ENCODE data around the gene OR6C3.
"Not testable (repeated sequence)": the region's sequence is repeated elsewhere in the genome, so short reads cannot be mapped to it uniquely, and the experiment has no call there.

DNA sequence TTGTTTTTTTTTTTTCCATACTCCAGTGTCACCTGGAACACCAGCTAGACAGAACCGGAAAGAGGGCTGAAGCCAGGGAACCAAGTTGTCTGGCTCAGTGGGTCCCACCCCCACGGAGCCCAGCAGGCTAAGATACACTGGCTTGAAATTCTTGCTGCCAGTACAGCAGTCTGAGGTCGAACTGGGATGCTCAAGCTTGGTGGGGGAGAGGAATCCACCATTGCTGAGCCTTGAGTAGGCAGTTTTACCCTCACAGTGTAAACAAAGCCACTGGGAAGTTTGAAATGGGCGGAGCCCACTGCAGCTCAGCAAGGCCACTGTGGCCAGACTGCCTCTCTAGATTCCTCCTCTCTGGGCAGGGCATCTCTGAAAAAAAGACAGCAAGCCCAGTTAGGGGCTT lies 24.8 kb downstream of the OR6C3 start:
- TF ChIP-seq POLR2A (IDR thresholded peaks at IDR 0.05): not testable (repeated sequence)
- TF ChIP-seq, protein P1, sequence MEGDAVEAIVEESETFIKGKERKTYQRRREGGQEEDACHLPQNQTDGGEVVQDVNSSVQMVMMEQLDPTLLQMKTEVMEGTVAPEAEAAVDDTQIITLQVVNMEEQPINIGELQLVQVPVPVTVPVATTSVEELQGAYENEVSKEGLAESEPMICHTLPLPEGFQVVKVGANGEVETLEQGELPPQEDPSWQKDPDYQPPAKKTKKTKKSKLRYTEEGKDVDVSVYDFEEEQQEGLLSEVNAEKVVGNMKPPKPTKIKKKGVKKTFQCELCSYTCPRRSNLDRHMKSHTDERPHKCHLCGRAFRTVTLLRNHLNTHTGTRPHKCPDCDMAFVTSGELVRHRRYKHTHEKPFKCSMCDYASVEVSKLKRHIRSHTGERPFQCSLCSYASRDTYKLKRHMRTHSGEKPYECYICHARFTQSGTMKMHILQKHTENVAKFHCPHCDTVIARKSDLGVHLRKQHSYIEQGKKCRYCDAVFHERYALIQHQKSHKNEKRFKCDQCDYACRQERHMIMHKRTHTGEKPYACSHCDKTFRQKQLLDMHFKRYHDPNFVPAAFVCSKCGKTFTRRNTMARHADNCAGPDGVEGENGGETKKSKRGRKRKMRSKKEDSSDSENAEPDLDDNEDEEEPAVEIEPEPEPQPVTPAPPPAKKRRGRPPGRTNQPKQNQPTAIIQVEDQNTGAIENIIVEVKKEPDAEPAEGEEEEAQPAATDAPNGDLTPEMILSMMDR (IDR thresholded peaks at IDR 0.05): not testable (repeated sequence)

All from adrenal gland (tissue), 5 donors.